Effector CD4-positive, alpha-beta T cell (primary cell): ENCODE measurements around the gene WLS.

ENCODE experiments used
- DNase-seq: peaks from one replicate; pipeline ENCODE4 v3.0.0-alpha.2; 2020

The WLS gene

DNA sequence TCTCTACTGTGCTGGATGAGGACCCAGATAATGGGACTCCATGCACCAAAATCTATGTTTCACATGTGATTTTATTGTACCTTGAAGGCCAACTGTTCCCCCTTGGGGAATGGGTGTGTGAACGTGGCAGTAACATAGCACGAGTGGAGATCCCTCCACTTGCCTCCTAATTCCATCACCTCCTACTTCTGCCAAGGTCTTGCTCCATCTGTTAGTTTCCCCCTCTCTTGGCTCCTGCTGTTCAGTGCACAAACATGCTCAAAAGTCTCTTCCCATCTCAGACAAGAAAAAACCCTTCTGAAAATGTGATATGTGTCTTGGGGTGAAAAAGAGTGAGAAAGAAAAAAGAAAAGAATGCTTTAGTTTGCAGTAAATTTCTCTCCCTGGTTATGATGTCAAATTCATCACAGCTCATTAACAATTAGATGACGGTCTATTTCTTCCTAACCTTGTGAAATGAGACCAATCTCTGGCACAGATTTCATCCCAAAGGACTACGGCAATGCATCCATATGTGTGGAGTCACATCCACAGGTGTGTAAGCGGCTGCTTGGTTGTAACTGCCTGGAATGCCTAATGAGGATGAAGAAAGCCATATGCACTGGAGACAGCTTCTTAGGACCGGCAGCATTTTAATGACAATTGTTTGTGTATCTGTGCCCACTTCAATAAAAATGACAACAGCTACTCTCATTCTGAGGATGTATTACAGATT lies 102.6 kb downstream of the WLS start:
- DNase-seq: no peak

DNA sequence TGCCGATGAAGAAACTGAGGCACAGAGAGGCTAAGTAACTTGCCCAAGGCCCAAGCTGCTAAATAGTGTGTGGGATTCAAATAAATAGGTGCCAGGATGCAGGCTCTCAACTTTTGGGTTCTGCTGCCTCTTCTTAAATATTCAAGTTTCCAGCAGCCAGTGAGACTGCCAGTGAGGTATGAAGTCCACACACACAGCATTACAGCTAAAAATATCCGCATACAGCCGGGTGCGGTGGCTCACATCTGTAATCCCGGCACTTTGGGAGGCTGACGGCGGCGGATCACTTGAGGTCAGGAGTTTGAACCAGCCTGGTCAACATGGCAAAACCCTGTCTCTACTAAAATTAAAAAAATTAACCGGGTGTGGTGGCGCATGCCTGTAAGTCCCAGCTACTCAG lies 103.5 kb downstream of the WLS start:
- no peak for DNase-seq

DNA sequence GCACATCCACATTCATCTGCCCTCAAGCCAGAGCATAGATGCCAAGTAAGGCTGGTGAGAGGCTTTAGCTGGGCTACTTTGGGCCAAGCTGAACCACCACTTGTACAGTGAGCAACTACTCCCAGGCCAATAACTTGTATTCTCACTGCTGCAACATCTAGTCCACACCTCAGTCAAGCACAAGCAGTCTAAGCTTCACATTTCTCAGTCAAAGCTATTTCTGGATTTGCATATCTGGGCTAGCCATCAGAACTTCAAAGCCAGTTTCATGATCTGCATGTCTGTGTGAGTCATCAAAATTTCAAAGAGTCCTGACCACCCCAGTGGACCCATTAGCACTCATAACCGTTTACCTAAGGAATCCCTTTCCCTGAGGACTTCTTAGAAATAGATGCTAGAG lies 104.2 kb downstream of the WLS start:
- DNase-seq: no peak

DNA sequence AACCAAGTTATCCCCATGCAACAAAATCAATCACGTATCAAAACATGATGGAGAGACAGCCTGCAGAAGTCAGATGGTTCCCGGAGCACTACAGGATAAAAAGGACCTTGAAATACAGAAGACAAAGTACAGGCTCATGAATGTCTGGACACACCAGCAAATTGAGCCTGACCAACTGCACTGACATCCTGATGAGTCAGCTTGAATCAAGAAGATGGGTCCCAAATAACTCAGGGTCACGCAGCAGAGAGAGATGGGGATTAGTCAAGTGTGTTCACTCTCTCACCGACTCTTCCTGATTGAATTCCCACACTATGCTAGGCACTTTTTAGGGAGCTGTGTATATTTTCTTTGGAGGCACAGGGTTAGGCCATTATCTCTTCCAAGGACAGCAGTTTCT lies 110.8 kb downstream of the WLS start:
- DNase-seq: no peak

DNA sequence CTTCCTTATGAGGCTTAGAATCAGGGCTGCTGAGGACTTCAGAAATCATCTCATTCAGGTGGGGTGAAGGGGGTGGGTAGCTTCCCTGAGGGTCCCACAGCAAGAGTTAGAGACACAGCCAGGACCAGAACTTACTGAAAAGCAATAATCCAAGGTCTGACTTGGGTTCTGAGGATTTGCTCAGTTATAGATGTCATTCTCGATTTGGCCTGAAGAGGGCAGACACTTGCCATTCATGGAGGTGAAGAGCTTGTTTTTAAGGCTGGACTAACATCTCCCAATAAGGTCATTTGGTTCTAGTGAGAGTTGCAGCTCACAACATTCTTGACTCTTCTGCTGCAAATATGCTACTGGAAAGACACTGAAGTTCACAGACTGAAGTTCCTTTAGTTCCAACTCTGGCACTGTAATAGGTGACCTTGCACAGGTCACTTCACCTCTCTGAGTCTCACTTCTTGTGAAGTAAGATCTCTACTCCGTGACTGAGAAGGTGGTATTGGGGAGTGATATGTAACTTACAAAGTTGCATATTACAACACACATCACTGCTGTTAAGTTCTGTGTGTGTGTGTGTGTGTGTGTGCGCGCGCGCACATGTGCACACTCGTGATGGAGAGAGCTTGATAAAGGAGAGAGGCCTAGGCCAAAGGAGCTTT lies 112.1 kb downstream of the WLS start:
- no peak for DNase-seq

DNA sequence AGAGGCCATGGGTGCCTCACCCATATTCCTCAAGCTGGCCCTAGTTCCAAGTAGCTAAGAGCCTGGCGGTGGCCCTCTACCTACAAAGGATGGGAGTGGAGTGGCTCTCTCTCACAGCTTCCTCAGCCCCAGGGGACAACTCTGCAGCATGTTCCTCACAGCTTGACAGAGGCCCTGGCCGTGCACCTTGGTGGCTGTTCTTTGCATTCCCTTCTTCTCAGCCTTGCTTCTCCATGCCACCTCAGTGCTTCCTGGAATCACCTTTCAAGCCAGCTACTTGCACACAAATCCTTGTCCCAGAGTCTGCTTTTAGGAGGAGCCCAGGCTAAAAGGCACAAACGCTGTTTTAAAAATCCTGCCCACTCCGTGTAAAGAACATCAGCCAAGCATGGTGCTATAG lies 112.9 kb downstream of the WLS start:
- no peak for DNase-seq

DNA sequence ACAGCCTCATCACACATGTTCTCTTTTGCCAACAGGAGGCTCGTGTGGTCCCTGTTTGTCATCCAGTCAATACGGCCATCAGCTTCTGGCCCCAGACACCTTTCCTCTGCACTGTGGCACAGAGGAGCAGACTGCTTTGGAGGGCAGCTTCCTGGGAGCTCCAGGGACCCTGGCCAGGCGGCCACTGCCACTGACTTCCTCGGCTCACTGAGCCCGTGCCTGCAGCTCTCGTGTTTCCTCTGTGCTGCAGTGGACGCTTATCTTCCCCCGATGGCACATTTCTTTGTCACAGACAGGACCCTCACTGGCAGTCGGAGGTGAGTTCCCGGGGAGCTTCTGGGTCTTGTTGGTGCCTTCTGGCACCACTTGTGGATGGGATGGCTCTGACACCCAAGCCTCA lies 114.9 kb downstream of the WLS start:
- DNase-seq: no peak

DNA sequence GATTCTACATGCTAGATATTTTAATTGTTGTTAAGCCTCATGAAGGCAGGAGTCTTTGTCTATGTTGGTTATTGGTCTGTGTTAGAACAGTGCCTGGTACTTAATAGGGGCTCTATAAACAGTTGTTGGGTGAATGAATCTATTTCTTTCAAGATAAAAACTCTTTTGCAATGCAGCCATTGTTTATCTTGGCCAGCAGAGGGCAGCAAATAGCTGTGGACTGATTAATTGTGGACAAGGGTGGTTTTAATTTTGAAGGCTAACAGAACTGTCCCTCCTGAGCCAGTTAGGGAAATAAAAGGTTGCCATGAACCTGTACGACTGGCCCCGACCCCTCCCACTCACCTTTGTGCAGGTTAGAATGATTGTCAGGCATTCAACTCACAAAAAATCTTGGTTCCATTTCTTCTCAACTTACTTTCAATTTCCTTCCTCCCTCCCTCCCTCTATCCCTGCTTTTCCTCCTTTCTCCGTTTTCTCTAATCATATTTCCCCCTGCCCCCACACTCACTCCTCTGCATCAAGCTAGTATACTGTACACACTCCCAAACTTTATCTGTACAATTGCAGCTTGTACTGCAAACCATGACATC lies 115.6 kb downstream of the WLS start:
- DNase-seq: peak; percentile 36

DNA sequence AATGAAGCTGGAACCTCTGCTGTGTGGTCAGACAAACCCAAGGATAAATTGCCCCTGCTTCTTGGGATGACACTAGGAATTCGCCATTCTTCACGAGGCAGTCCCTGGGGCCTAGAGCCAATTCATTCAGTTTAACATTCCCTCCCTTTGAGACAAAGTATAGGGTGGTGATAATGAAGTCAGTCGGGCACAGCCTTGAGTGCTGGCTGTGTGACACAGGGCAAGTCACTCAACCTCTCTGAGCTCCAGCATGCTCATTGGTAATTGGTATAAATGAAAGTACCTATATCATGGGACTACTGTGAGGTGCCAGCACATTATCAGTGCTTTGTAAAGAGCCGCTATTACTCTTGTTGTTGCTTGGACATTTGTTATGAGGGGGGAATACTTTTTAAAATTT lies 117.0 kb downstream of the WLS start:
- DNase-seq: no peak

DNA sequence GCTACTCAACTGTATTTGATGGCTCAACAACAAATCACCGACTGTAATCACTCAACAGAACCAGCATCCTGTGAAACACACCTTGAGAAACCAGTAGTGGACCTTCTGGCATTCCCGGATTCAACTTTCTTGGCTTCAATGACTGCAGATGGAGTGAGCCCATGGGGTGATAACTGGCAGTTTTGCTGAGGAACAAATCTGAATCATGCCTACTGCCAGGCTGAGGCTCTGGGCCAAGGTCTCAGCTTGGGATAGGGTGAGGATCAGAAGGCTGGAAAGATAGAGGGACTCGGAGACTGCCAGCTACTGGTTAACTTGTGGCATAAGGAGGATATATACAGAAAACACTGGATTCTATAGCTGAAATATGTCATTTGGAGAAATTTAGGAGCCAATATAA lies 118.4 kb downstream of the WLS start:
- DNase-seq: no peak

DNA sequence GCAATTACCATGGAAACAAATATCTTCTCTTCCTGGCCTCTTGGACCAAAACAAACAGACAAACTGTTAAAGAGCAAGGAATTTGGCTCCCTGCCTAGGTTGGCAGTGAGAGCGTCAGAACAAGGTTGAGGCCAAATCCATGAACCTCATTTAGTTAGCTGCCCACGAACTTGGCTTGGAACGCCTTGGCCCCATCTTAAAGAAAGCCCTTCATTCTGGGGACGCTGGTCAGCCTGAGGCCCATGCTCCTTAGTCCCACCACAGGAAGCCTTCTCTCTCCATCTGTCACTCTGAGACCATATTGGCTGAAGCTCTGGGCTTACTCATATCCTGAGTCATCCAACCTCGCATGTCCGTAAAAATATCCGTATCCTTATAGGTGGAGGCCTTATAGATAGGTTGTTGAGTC lies 119.5 kb downstream of the WLS start:
- no peak for DNase-seq

DNA sequence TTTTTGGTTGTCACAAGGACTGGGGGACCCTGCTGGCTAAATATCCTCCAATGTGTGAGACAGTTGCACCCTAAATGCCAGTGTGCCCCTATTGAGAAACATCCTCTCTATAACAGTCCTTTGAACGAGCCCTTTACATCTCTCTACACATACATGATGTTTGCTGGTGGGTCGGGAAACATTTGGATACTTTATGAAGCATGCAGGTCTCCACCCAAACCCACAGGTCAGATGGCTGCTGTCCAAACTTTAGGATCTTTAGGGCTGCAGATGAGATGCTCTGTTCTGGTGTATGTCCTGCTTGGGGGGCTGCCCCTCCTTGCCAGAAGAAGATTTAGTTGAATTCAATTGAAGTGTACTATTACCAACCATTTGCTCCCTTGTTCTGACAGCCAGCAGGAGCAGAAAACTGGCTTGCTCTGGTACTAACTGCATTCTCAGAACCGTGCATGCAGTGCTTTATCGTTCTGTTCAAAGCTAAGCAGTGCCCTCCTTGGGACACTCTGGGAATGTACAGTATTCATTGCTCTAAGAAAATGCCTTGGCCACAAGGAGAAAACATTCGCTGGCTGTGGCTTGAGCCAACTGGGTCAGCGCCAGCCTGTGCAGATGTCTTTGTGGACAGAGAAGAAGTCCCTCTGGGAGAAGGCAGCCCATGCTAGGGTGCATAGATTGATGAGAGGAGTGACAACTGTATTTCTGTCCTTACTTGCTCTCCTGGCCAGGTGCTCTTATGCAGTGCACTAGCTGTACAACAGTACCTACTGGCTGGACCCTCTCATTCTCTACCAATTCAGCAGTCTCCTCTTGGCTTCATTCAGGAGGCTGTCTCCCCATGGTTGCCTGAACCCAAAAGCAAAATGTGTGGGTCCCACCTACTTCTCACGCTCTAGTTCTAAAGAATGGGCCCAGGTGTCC lies 120.5 kb downstream of the WLS start:
- DNase-seq: no peak

DNA sequence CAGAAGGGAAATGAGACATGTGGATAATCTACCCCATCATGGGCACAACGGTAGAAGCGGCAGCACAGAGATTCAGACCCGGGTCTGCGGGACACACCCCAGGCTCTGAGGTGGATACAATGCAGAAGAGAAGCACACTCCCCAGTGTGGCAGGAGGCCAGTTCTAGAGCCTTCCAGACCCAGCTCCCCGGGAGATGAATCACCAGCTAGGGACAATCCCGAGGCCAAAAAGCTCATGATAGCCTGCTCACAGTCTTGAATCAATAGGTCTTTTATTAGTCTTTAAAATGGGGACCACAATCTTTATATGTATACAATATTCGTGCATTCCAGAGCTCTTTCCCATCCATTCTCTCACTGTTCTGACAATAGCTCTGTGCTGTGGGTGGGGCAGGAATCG lies 124.6 kb downstream of the WLS start:
- DNase-seq: no peak

DNA sequence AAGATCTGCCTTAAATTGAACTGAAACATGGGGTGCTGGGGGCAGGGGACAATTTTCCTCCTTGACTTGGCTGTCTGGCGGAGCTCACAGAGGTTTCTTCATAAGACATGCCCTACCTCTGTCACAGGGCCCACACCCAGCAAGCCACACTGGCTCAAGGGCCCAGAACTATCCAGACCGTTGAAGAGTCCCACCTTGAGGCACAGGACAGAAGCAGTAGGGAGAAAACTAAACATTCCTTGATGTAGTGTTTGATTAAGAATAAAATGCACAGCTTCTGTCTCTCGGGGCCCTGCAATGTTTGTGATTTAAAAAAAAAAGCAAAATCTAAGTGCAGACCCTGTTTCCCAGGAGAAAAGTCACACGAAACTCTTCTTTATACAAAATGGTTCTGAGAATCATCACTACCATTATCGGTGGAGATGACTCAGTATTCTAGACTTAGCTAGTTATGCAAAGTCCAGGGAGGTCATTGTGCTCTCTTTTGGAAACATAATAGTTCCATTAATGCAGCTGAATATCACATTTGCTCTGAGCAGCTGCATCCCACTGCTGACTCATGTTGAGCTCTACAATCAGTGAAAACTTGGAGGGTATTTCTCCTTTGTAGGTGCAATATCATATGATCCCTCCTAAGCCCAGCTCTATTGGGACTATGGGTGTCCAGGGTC lies 128.3 kb downstream of the WLS start:
- no peak for DNase-seq

DNA sequence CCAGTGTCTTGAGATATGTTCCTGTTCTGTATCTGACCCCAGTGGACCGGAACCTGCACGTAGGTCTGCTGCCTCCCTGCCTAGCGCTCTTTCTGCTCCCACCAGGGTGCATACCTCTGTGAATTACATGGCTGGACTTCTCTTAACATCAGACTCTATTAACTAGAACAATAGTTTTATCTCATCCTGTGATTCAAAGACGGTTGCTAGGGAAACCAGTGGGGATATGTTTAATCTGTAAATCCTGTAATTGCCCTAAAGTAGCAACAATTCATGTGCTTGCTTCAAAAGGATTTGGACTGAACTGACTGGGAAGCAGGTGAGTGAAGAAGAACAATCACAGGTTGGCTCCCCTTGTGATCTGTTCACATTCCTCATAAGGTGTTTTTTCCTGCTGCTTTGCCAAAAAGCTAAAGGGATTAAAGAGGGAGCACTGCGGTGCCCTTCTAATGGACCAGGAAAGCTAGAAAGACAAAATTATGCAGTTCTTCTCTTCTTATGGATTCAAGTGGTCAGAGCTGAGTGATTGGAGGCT lies 129.2 kb downstream of the WLS start:
- no peak for DNase-seq

DNA sequence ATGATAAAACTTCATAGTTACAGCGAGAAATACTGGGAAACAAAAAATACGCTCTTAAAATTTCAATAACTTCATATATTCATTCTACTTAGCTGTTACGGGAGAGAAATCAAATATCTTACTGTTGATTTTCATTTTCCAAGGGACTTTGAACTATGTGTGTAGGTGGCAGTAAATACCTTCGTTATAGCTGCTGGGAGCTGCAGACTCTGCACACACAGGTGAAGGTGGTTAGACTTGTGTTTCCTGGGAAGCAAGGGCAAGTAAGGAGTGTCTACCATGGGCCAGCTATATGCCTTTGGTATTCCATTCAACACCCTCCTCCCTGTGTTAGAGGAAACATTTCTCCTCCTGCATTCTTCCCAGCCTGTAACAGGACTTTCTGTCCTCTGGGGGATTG lies 130.5 kb downstream of the WLS start:
- no peak for DNase-seq

DNA sequence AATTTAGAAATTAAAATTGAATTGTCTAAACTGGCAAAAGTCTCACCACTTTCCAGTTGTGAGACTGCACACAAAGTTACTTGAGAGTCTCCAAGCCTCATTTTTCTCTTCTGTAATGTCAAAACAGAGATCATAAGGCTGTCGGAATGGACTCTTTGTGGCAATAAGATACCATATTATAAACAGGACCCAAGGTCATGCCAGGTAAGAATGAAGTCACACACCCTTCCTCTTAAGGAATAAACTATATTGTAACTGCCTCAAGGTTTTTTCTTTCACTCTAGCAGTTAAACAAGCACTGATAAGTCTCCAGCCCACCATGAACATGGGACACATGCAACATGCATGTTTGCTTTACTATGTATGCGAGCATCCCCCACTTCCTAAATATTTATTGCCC lies 131.8 kb downstream of the WLS start:
- DNase-seq: no peak

DNA sequence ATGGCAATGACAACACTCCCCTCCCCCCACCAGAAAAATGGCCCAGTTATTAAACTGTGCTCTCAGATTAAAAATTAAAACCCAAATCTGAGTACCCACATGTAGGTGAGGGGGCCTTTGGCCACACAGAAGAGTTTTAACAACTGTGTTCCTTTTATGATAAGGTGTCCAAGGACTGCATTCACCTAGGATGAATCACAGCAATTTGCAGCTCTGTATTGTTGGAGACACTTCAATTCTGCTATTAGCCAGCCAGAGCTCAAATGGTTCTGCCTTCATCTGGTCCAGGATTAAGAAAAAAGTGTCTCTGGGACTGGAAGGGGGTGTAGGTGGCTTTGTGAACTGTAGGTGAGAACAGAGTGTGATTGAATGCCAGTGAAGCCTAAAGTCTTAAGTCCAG lies 138.6 kb downstream of the WLS start:
- DNase-seq: no peak

DNA sequence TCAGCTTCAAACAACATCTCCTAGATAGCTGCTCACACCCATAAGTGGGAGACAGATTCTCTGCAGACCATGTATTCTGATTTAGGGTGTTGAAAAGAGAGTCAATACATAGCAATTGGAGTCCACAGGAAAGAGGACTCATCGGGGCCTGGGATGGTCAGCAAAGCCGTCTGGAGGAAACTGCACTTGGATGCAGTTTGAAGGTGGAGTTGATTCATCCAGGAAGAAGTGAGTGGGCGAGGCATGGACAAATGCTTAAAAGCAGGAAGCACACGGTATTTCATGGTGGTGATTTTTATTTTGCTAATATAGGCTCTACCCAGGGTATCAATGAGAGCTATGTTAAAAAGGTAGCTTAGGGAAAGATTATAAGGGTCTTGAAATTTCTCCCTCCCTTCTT lies 145.1 kb downstream of the WLS start:
- DNase-seq: no peak

DNA sequence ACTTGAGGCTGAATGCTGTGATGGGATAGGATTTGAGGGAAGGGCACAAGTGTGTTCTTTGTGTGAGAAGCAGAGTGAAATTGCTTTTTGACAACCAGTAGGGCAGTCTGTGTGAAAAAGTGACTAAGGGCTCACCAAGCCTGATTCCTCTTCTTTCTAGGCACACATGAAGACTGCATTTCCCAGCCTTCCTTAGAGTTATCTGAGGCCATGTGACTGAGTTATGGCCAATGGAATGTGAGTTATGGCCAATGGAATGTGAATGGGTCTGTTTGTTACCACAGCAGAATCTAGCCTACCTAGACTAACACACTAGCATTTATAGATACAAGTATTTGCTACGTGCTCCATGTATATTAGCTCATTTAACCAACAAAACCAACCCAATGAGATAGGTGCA lies 146.6 kb downstream of the WLS start:
- no peak for DNase-seq

DNA sequence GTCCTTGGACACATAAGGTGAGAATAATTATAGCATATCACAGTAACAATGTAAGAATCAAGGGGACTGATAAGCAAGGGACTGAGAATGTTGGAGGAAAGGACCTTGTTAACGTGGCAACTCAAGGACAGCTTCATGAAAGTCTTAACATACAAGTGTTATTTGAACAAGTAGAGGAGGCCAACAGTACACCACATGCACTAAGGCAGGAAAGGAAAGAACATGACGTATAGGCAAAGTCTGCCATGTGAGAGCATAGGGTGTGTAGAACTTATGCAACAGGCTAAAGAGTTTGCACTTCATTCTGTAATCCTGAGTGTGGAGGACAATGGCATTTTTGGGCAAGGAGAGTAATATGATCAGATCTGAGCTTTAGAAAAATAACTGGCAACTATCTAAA lies 148.6 kb downstream of the WLS start:
- no peak for DNase-seq

DNA sequence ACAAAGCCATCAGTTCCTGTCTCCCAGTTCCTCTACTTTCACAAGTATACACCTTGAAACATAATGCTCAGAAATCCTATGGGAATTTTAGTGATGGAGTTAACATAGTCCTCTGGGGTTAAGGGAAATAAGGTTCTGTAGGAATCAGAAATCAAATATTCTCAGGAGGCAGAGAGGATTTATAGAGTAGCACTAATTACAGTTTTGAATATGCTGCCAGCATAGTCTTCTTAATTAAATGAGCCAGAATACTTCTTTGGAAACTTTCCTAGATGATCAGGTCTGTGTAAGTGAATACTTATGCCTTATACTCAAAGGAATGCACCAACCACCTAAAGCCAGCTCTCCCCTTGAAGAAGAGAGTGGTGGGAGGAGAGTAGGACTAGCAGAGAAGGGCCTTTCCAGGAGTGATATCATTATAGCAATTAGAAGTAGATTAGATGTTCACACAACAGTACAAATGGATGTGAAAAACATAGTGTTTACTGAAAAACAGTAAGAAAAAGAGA lies 150.5 kb downstream of the WLS start:
- DNase-seq: no peak
